Measurements from ENCODE around the gene COL24A1. TPM values are rescaled to one million over a fixed set of nuclear protein-coding genes. Genes with fewer than 3 reads are reported as not detected.
"Not testable (repeated sequence)": the region's sequence is repeated elsewhere in the genome, so short reads cannot be mapped to it uniquely, and the experiment has no call there.

COL24A1 gene
- total RNA-seq, 2 donors from 2014 or later, result 0.06 to 0.50 TPM

DNA sequence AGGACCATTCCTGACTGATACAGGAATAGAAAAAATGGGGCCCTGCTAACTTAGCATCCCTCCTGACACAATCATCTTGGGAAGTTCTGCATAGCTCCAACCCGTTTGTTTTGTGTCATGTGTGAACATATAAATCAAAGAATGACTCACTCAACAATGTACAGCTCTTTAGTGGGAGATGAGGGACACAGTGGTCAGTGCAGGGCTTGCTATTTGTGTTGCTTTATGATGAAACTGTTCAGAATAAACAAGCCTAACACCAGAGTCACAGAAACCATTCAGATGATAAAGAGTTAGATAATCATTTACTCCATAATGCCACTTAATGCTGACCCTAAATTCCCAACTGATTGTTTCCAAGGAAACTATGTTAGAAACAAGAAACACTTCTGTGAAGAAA, 294.1 kb downstream of the COL24A1 start:
- ATAC-seq, result no peak
- DNase-seq, result no peak
- intact Hi-C loops (cut with DNase I, micrococcal nuclease), result no loop called here

DNA sequence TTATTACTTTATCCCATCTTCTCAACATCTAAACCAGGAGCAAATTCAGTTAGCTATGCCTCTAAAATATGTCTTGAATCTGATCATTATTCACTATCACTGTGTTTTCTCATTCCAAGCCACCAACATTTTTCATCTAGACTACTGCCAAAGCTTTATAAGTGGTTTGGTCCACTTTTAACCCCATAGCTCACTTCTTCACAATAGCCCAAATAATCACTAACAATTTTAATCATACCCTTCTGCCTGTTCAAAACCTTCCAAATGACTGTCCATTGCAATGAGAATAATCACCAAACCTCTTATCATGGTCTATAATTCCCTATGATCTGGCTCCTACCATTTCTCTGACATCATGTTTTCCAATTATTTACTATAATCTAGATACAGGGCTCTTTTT, 298.6 kb downstream of the COL24A1 start:
- DNase-seq (no peak), ATAC-seq (no peak)
- intact Hi-C loops (cut with DNase I, micrococcal nuclease), result no loop called here

DNA sequence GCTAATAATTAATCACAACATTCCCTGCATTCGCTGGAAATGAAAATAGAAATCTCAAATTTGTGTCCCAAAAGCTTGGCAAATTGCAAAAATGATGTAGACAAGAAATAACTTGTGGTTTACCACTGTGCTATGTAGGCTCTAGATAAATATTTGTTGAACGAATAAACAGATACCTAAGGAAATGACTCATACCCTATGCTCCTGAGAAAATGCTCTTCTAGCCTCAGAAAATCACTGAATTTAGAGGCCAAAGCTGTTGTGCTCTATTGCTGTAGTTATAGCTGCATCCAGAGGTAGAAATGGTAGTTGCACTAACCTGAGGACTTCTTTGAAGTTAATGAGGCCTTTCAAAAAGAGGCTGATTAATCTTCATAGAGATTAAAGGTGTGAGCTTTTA, 306.3 kb downstream of the COL24A1 start:
- ATAC-seq, result no peak
- intact Hi-C loops (cut with DNase I, micrococcal nuclease), result no loop called here
- no peak for DNase-seq

DNA sequence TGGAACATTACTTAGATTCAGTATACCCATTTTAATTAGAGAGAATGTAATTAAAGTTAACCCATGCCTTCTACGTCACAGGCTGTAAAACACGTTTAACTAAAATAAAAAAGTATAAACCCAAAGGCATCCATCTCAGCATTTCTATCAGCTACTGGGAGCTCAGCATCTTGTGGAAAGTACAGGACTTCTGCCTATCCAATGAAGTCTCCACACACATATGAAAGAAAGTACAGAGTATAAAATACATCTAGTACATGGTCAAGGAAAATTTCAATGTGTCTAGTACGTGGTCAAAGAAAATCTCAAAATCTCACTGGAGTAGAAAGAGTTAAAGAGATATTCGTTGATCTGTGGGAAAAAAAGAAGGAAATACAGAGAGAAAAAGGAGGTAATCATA, 306.9 kb downstream of the COL24A1 start:
- DNase-seq (no peak), ATAC-seq (no peak)
- intact Hi-C loops (cut with DNase I, micrococcal nuclease), result no loop called here

DNA sequence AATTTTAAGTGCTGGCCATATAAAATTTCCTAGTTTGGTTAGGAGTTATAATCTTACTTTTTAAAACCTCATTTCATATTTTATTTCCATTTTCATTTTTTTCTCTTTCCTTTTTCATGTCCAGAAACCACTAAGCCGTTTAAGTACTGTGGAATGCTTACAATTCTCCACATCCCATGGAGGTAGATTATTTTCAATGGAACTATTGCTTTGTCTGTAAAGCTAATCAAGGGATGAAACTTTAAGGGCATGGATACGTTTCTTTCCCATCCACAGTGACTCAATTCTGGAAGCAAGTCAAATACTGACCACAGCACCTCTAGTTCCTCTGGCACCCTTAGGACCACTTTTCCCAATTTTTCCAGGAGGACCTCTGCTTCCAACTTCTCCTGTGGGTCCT, 309.2 kb downstream of the COL24A1 start:
- DNase-seq (no peak), ATAC-seq (no peak)
- intact Hi-C loops (cut with DNase I, micrococcal nuclease), result no loop called here

DNA sequence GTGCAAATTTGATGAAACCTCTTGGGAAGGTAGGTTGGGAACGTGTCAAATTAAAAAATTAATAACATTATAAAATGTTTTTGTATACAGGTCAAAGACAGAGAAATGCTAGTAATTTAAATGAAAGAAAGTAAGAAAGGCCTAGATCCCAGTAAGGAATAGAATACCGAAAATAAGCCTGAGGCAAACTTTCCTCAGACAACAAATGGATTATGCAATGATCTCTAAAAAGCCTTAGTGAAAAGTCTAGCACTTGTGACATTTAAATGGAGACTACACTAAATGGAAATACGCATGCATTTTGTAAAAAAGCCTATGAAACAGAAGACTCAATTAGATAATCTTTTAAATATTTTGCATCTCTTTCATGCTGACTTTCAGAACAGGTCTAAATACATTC, 309.9 kb downstream of the COL24A1 start:
- no peak for DNase-seq
- ATAC-seq, result no peak
- intact Hi-C loops (cut with DNase I, micrococcal nuclease), result no loop called here

DNA sequence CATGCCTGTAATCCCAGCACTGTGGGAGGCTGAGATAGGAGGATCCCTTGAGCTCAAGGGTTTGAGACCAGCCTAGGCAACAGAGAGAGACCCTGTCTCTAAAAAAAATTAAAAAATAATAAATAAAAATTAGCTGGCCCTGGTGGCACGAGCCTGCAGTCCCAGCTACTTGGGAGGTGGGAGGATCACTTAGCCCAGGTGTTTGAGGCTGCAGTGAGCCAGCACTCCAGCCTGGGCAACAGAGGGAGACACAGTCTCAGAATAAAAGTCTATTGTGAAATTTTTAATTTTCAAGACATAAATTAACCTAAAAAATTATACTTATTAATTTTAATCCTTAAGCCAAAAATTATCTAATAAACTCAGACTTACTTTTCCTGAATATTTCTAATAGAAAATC, 317.1 kb downstream of the COL24A1 start:
- DNase-seq, result no peak
- no peak for ATAC-seq
- intact Hi-C loops (cut with DNase I, micrococcal nuclease), result no loop called here

DNA sequence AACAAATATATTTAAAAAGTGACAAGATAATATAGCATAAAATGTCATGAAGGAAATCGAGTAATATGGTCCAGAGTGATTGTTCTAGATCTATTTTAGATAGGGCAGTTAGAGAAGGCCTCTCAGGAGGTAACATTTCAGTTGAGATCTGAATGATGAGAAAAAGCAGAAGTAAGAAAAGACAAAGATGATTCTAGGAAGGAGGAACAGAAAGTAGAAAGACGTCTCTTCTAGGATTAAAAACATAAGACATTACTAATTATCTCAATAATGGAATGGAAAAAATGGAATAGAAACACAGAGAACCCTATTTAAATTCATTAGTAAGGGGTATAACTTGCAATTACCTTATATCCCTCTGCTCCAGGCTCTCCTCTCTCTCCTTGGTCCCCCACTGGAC, 318.3 kb downstream of the COL24A1 start:
- no peak for ATAC-seq
- no peak for DNase-seq
- intact Hi-C loops (cut with DNase I, micrococcal nuclease), result no loop called here

DNA sequence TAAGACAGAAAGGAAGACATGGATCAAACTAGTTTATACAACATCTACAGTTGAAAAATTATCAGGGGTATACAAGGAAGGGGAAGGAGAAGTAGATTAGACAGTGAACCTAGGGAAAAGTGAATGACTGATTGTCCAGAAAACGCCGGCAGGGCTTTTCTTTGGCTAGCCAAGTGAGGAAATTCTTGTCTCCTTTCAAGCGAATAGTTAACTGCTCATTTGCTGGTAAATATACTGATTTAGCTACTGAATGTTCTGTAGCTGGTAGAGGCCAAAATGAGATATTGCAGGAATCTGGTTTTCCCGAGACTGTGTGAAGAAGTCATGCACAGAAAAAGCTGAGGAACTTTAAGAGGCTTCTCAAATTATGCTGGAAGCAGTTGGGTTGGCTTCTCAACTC, 319.8 kb downstream of the COL24A1 start:
- no peak for ATAC-seq
- no peak for DNase-seq
- intact Hi-C loops (cut with DNase I, micrococcal nuclease), result no loop called here

DNA sequence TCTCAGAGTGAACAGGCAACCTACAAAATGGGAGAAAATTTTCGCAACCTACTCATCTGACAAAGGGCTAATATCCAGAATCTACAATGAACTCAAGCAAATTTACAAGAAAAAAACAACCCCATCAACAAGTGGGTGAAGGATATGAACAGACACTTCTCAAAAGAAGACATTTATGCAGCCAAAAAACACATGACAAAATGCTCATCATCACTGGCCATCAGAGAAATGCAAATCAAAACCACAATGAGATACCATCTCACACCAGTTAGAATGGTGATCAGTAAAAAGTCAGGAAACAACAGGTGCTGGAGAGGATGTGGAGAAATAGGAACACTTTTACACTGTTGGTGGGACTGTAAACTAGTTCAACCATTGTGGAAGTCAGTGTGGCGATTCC, 323.4 kb downstream of the COL24A1 start:
- intact Hi-C loops (cut with DNase I, micrococcal nuclease); DNase-seq; ATAC-seq: not testable (repeated sequence)

DNA sequence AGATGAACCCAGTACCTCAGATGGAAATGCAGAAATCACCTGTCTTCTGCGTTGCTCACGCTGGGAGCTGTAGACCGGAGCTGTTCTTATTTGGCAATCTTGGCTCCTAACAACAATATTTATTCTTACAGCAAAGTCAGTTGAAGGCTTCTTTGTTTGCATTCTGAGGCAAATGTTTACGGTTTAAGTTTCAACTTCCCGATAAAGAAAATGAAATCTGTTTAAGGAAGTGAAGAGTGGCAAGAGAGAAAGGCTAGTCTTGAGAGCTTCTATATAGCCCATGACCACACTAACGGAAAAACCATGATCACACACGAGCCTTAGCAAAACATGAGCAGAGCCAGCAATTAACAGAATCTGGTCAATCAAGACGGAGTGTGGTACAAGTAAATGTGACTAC, 325.7 kb downstream of the COL24A1 start:
- no peak for ATAC-seq
- intact Hi-C loops (cut with DNase I, micrococcal nuclease), result no loop called here
- no peak for DNase-seq

DNA sequence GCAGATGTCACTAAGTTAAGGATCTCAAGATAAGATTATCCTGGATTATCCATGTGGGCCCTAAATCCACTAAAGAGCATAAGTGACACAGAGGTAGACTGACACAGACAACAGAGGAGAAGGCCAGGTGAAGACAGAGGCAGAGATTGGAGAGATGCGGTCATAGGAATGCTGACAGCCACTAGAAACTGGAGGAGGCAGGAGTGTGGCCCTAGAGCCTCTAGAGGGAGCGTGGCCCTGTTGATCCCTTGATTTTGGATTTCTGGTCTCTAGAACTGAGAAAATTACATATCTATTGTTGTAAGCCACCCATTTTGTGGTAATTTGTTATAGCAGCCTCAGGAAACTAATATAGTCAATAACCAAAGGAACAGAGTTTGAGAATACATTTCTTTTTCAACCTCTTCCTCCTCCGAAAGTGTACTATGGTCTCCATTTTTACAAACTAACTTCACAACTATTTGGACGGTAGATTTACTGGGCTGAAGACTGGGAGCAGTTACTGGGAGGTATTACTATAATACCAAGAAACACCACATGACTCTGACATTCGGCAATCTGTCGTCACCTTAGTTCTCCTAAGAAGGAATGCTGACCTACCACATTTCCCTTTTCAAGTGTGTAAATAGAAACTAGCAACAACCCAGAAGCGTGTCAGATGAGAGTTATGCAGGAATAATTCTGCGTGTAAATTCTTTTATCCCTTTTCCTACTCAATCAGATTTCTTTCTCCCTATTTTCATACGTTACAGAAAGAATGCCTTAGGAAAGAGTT, 332.3 kb downstream of the COL24A1 start:
- no peak for DNase-seq
- ATAC-seq, result no peak

DNA sequence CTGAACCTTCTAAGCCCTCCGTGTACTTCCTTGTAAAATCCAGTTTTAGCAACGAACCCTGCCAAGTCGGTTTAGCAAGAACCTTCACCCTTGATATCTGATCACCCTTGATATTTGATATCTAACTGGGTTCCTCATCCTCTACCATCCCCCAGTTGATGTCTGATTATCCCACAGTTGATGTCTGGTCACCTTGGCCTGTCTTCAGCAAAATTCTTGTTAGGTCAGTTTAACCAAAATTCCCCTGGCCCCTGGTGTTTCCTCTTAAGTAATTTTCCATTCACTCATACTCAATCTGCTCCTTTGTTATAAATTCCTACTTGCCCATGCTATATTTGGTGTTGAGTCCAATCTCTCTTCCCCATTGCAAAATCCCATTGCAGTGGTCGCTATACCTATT, 333.9 kb downstream of the COL24A1 start:
- no peak for DNase-seq
- intact Hi-C loops (cut with DNase I, micrococcal nuclease), result no loop called here
- ATAC-seq, result no peak

More for the DNA sequence above, 332.3 kb downstream of the COL24A1 start:
- intact Hi-C loops (cut with DNase I, micrococcal nuclease), result no loop called here

DNA sequence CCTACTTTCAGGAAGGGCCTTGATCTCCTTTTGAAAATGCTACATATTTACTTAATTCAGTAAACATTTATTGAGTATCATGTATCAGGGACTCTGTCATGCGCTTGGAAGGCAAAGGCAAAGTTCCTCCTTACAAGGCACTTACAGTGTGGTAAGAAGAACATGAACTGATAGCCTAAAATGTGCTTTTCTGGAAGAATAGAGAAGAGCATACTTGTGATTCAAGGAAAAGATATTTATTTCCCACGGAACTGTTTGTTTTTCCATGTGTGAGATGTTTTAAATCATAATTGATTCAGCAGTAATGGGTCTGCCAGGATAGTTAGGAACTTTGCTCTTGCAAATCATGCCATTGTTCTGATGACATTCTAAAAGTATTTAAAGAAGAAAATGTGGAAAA, 338.2 kb downstream of the COL24A1 start:
- no peak for DNase-seq
- intact Hi-C loops (cut with DNase I, micrococcal nuclease), result no loop called here
- no peak for ATAC-seq

DNA sequence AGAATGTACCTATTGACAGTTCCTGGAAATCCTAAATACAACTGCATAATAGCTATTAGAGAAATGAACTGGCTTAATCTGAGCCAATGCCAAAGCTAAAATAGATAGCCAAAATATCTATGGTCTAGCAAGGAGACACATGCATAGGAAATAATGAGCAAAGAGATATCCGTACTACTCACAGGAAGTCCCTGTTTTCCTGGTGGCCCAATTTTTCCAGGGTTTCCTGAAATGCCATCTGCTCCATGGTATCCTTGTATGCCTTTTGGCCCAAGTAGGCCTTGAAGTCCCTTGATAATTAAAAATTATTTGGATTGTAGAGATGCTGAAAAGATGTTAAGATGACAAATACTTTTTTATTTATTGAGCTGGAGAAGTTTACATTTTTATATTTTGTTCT, 340.0 kb downstream of the COL24A1 start:
- intact Hi-C loops (cut with DNase I, micrococcal nuclease), result no loop called here
- ATAC-seq (no peak), DNase-seq (no peak)

DNA sequence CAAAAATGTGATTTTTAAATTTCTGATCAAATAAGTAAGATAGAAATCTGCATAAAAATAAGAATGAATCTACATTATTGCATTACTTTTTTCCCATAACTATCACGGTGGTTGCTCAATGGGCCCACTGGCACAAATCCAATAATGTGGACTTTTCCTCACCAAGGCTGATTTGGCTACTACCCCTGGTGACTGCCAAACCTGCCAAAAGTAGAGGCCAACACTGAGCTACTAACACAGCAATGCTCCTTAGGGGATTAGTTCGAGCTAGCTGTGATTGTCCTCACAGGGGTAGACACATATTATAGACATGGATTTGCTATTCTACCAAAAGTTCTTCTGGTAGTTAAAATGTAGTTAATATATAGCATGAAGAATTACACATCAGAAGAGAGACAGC, 340.7 kb downstream of the COL24A1 start:
- no peak for DNase-seq
- intact Hi-C loops (cut with DNase I, micrococcal nuclease), result no loop called here
- no peak for ATAC-seq

DNA sequence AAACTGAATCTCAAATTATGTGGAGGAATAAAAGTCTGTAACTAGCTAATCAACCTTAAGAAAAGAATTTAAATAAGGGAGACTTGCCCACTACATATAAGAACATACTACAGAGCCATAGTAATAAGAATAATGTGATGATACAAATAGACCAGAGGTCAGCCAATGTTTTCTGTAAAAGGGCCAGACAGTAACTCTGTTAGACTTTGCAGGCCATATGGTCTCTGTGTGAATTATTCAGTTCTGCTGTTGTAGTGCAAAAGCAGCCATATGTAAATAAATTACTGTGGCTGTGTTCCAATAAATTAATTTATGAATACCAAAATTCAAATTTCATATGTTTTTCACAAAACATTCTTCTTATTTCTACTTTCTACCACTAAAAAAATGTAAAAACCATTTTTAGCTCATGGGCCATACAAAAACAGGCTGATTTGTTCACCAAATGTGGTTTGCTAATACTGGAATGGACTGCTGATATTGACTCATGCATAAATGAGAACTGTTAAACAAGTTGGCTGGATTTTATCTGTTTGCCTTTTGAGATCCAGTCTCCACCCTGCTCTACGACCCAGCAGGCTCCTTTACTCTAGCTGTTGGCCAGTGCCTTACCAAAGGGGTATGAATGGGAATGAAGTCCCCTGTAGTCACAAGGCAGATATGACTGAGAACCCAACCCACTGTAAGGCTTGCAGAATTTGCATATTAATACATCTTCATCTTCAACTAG, 350.2 kb downstream of the COL24A1 start:
- intact Hi-C loops (cut with DNase I, micrococcal nuclease), result no loop called here
- DNase-seq (no peak), ATAC-seq (no peak)

DNA sequence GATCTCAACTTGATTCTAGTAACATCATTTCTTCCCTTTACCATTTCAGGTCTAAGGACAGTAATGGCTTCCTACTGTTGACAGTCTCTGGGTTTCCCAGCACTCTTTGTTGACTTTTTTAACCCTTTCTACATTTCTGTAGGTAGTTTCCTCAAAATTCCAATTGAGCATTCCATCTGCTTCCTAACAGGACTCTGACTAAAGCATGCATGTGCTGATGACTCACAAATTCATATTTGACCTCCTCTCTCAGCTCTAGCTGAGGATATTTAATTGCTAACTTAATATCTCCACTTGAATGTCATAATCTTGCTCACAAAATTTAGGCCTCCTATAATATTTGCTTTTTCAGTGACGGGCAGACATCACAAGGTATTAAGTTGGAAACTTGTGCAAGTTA, 355.1 kb downstream of the COL24A1 start:
- intact Hi-C loops (cut with DNase I, micrococcal nuclease), result no loop called here
- DNase-seq, result no peak
- ATAC-seq, result no peak

DNA sequence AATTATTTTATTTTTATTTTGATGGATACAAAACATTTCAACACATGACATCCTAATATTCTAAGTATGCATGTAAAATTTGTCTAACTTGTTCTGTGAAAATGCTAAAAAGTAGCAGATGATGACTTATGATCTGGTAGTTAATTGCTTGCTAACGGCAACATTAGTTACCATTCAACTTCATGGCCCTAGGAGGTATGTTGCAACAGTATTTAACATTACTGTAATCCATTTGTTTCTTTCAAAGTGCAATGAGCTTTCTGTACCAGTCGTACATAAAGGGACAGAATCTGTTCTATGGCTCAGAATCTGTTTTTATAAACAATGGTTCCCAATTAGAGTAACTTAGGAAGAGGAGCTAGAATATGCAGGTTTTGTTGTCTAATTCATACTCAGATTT, 356.8 kb downstream of the COL24A1 start:
- ATAC-seq (no peak), DNase-seq (no peak)
- intact Hi-C loops (cut with DNase I, micrococcal nuclease), result no loop called here

DNA sequence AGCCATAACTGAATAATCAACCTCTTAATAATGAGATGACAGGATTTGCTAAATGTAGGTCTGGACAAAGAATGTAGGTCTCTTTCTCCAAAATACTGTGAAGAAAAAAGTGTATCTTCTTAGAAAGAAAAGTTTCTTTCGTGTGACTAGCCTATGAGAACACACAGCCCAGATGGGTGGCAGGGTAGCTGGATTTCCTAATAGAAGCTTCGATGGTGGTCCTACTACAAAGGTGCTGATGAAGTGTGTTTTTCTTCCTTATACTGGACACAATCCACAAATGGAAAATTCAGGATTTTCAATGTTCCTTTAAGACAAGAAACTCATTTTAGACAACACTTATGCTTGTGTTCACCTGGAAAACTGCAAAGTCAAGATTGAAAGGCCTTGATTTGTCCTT, 358.2 kb downstream of the COL24A1 start:
- intact Hi-C loops (cut with DNase I, micrococcal nuclease), result no loop called here
- DNase-seq (no peak), ATAC-seq (no peak)

DNA sequence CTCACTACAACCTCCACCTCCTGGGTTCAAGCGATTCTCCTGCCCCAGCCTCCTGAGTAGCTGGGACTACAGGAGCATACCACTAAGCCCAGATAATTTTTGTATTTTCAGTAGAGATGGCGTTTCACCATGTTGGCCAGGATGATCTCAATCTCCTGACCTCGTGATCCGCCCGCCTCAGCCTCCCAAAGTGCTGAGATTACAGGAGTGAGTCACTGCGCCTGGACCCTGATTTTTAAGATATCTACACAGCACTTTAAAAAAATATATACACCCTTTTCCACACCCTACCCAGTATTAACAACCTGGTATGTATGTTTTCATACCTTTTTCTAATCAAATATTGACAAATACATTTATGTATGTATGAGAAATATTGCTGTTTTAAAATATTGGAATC, 379.6 kb downstream of the COL24A1 start:
- ATAC-seq; DNase-seq; intact Hi-C loops (cut with DNase I, micrococcal nuclease): not testable (repeated sequence)

Data from left colon (tissue), 2 donors.